ENCODE results near the gene ZFAND3. TPM values are rescaled to one million over a fixed set of nuclear protein-coding genes. Genes with fewer than 3 reads are reported as not detected.

Gene ZFAND3
- total RNA-seq, 1 donor from 2014 or later: 131 TPM

DNA sequence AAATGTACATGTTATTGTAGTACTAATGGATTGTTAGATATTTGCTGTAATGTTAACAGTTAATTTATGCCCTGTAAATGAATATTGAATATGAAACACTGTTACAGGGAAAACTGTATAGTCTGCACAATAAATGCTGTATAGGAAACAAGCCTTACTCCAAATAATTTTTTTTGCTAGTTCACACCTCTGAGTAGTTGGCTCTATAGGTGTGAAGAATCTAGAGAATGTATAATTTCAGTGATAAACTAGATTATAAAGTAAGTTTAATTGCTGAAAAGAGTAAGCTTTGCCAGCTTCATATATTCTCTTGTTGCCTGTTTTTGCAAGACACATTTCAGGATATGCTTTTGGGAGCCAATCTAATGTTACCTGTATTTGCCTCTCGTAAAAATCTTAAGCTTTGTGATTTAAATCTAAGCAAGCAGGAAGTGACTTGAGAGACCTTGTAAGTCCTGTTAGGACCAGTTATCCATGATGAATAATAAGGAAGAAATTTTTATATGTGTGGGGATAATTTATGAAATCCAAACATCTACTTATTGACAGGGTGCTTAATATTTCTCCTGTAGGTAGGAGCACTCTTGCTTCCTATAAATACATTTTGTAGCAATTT lies 232.4 kb downstream of the ZFAND3 start:
- no peaks in the 10 kb centered on the region for H3K9me3 Mint-ChIP-seq (ENCODE audit: unreplicated experiment)
- FAIRE-seq: no peak
- H3K27me3 ChIP-seq (ENCODE audit: insufficient read depth, low read length): no peaks in the 10 kb centered on the region
- no peak overlapping the region for H3K4me3 ChIP-seq (ENCODE audit: insufficient read depth, low read depth, low read length)
- H3K4me2 ChIP-seq (ENCODE audit: low read length): no peak overlapping the region
- no peak overlapping the region for H3K27ac Mint-ChIP-seq (ENCODE audit: unreplicated experiment)
- no peak for TF ChIP-seq EZH2 (IDR thresholded peaks at IDR 0.05; ENCODE audit: insufficient read depth, low read length)
- TF ChIP-seq, protein P1, sequence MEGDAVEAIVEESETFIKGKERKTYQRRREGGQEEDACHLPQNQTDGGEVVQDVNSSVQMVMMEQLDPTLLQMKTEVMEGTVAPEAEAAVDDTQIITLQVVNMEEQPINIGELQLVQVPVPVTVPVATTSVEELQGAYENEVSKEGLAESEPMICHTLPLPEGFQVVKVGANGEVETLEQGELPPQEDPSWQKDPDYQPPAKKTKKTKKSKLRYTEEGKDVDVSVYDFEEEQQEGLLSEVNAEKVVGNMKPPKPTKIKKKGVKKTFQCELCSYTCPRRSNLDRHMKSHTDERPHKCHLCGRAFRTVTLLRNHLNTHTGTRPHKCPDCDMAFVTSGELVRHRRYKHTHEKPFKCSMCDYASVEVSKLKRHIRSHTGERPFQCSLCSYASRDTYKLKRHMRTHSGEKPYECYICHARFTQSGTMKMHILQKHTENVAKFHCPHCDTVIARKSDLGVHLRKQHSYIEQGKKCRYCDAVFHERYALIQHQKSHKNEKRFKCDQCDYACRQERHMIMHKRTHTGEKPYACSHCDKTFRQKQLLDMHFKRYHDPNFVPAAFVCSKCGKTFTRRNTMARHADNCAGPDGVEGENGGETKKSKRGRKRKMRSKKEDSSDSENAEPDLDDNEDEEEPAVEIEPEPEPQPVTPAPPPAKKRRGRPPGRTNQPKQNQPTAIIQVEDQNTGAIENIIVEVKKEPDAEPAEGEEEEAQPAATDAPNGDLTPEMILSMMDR (IDR thresholded peaks at IDR 0.05; ENCODE audit: insufficient read depth, low read depth, low read length): no peak
- no peak overlapping the region for H3K9ac ChIP-seq (ENCODE audit: low read length)
- H3K27me3 Mint-ChIP-seq (ENCODE audit: low read depth, unreplicated experiment): no peaks in the 10 kb centered on the region
- H3K4me1 ChIP-seq (ENCODE audit: insufficient read depth, low read length): no peaks in the 10 kb centered on the region
- no peak overlapping the region for H3K27ac ChIP-seq (ENCODE audit: low read depth, low read length)
- no peak overlapping the region for H2AFZ ChIP-seq (ENCODE audit: low read depth, low read length)
- H3K79me2 ChIP-seq (ENCODE audit: insufficient read depth, low read length): peaks cover 79% of the 10 kb centered on the region
- no peak for DNase-seq (ENCODE audit: low read depth)
- H3K36me3 ChIP-seq (ENCODE audit: insufficient read depth, low read length): no peaks in the 10 kb centered on the region
- peaks cover 85% of the 10 kb centered on the region for H4K20me1 ChIP-seq (ENCODE audit: insufficient read depth, low read length)
- no peaks in the 10 kb centered on the region for H3K9me3 ChIP-seq (ENCODE audit: insufficient read depth, low read depth, low read length)
- H3K36me3 Mint-ChIP-seq (ENCODE audit: low read depth, unreplicated experiment): no peaks in the 10 kb centered on the region
- peaks cover 9% of the 10 kb centered on the region for H3K4me1 Mint-ChIP-seq (ENCODE audit: low read depth, unreplicated experiment)
- H3K4me3 Mint-ChIP-seq (ENCODE audit: unreplicated experiment): no peak overlapping the region

DNA sequence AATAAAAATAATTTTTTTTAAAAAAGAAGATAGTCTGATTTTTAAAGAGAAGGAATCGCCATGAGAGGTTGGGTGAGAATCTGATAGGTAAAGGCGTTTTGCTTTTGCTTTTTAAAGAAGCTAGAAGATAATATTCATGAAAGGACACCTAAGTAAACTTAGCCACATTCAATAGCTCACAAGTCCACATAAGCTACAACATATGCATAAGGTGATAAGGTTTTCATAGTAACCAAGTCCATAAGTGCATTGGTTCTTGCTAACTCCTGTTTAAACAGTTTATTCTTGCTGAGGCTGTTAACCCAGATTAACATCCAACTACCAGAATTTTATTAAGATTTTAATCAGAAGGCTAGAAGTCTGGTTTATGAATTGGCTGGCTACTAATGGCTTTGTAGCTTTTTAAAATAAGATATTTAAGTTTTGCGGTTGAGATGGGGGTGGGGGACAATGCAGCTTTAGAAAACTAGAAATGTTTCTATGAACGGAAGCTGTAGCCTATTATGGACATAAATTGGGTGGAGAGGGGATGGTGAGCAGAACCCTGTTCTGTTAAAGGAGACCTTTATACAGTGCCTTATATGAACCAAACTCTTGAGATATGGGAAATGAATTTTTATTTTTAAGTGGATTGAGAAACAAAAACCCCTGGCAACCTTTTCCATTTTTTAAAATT lies 235.1 kb downstream of the ZFAND3 start:
- FAIRE-seq (no peak), DNase-seq (ENCODE audit: low read depth) (no peak)
- peaks cover 86% of the 10 kb centered on the region for H3K79me2 ChIP-seq (ENCODE audit: insufficient read depth, low read length)
- no peaks in the 10 kb centered on the region for H3K27me3 Mint-ChIP-seq (ENCODE audit: low read depth, unreplicated experiment)
- no peak overlapping the region for H3K9ac ChIP-seq (ENCODE audit: low read length)
- no peaks in the 10 kb centered on the region for H3K36me3 ChIP-seq (ENCODE audit: insufficient read depth, low read length)
- H3K9me3 Mint-ChIP-seq (ENCODE audit: unreplicated experiment): no peaks in the 10 kb centered on the region
- H3K4me2 ChIP-seq (ENCODE audit: low read length): no peak overlapping the region
- no peaks in the 10 kb centered on the region for H3K36me3 Mint-ChIP-seq (ENCODE audit: low read depth, unreplicated experiment)
- no peak overlapping the region for H2AFZ ChIP-seq (ENCODE audit: low read depth, low read length)
- peaks cover 14% of the 10 kb centered on the region for H3K4me1 Mint-ChIP-seq (ENCODE audit: low read depth, unreplicated experiment)
- H4K20me1 ChIP-seq (ENCODE audit: insufficient read depth, low read length): peaks cover 84% of the 10 kb centered on the region
- no peaks in the 10 kb centered on the region for H3K9me3 ChIP-seq (ENCODE audit: insufficient read depth, low read depth, low read length)
- H3K27ac Mint-ChIP-seq (ENCODE audit: unreplicated experiment): no peak overlapping the region
- no peak for TF ChIP-seq EZH2 (IDR thresholded peaks at IDR 0.05; ENCODE audit: insufficient read depth, low read length)
- TF ChIP-seq, protein P1 (IDR thresholded peaks at IDR 0.05; ENCODE audit: insufficient read depth, low read depth, low read length): no peak
- no peak overlapping the region for H3K4me3 ChIP-seq (ENCODE audit: insufficient read depth, low read depth, low read length)
- no peak overlapping the region for H3K4me3 Mint-ChIP-seq (ENCODE audit: unreplicated experiment)
- no peak overlapping the region for H3K27ac ChIP-seq (ENCODE audit: low read depth, low read length)
- peaks cover 10% of the 10 kb centered on the region for H3K4me1 ChIP-seq (ENCODE audit: insufficient read depth, low read length)
- no peaks in the 10 kb centered on the region for H3K27me3 ChIP-seq (ENCODE audit: insufficient read depth, low read length)

DNA sequence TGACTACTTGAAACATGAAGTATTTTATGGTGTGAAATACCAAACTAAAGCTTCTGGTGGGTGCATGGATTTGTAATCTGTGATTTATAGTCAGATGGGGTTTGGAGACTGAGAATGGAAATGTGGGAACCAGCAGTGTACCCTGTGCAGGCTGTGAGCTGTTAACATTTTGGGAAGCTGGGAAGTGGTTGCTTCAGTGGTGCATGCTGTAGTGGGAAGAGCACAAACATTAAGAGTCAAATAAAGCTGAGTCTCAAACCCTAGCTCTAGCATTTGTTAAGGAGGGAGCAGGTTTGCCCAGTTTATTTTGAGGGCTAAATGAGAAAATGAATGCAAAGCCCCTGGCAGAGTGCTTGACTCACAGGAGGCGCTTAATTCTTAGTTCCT lies 235.7 kb downstream of the ZFAND3 start:
- no peaks in the 10 kb centered on the region for H3K9me3 Mint-ChIP-seq (ENCODE audit: unreplicated experiment)
- H3K4me1 Mint-ChIP-seq (ENCODE audit: low read depth, unreplicated experiment): peaks cover 14% of the 10 kb centered on the region
- Histone ChIP-seq H4K20me1 (ENCODE audit: insufficient read depth, low read length) (peaks cover 86% of the 10 kb centered on the region), H3K4me3 (ENCODE audit: insufficient read depth, low read depth, low read length) (no peak overlapping the region), H3K4me2 (ENCODE audit: low read length) (no peak overlapping the region), H3K9me3 (ENCODE audit: insufficient read depth, low read depth, low read length) (no peaks in the 10 kb centered on the region), H3K79me2 (ENCODE audit: insufficient read depth, low read length) (peaks cover 89% of the 10 kb centered on the region), H3K9ac (ENCODE audit: low read length) (no peak overlapping the region), H3K27ac (ENCODE audit: low read depth, low read length) (no peak overlapping the region), H2AFZ (ENCODE audit: low read depth, low read length) (no peak overlapping the region), H3K4me1 (ENCODE audit: insufficient read depth, low read length) (peaks cover 10% of the 10 kb centered on the region), H3K27me3 (ENCODE audit: insufficient read depth, low read length) (no peaks in the 10 kb centered on the region), H3K36me3 (ENCODE audit: insufficient read depth, low read length) (no peaks in the 10 kb centered on the region)
- no peak for DNase-seq (ENCODE audit: low read depth)
- no peak for TF ChIP-seq EZH2 (IDR thresholded peaks at IDR 0.05; ENCODE audit: insufficient read depth, low read length)
- TF ChIP-seq, protein P1 (IDR thresholded peaks at IDR 0.05; ENCODE audit: insufficient read depth, low read depth, low read length): no peak
- FAIRE-seq: no peak
- H3K27ac Mint-ChIP-seq (ENCODE audit: unreplicated experiment): no peak overlapping the region
- no peak overlapping the region for H3K4me3 Mint-ChIP-seq (ENCODE audit: unreplicated experiment)
- no peaks in the 10 kb centered on the region for H3K27me3 Mint-ChIP-seq (ENCODE audit: low read depth, unreplicated experiment)
- H3K36me3 Mint-ChIP-seq (ENCODE audit: low read depth, unreplicated experiment): no peaks in the 10 kb centered on the region

Measured in astrocyte (in vitro differentiated cells and primary cell).